ENCODE data around the gene FRMPD4.

The FRMPD4 gene

DNA sequence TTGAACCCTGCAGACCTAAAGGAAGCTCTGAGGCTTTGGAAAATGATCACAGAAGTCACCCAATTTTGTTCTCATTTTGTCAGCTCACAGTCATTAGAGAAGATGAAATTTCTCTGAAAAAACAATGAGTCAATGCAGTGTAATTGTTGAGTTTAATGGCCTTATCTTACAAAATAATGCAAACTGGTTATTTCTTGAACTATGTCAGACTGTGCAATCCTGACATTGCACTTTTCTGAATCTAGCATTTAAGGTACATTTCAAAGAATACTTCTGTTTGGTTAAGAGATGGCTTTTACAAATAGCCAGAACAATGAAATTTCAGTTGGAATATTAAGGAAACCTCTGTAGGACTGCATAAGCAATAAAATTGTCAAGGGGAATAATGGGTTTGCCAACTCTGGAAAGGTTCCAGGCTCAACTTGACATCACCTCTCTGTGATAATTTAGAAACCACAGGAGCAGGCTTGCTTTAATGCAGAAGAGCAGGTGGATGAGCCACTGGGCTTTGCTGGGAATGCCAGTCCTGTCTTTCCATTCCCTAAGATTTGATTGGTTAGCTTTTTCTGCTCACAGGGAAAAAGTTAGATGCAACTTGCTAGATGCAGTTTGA, 222.8 kb downstream of the FRMPD4 start:
- no peak for DNase-seq

- no peak for DNase-seq
Measured at GRCh38 chrX:12363216-12363615, 224.9 kb downstream of the FRMPD4 start.

DNA sequence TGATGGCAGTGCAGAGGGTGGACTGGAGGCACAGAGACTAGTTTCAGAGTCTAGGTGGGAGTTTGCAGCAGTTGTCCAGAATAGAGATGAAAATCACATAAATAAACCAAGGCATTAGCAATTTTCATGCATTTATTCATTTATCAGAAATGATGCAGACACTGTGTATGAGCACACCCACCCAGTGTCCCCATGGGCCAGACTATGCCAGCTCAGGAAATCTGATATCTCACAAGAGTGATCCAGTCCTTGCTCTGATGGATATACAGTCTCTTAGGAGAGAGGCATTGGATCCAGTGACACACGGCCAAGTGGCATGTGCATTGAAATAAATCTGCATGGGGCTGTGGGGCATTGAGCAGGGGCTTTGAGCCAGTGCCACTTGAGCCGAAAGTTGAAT, 228.2 kb downstream of the FRMPD4 start:
- no peak for DNase-seq

GRCh38 chrX:12367254-12367653, 229.0 kb downstream of the FRMPD4 start:
- DNase-seq: no peak

DNA sequence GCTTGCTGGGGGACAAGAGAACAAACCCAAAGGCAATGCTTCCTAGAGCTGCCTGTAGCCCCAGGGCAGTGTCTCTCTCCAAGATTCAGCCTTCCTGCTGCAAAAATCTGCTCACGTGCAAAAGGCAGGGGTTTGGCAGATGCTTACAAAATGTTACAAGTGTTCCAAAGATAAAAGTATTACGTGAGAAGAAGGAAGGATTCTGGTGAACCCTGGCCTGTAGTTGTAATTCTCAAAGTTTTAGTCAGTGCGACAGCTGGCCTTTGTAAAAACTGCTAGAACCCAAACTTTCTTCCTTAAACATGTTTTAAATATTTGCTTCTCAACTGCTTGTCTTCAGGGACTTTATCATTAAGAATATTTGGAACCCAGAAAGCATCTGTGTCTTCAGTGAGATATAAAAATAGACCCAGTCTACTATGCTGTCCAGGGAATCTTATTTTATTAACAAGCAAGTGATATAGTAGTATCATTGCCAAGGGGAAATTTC, 232.3 kb downstream of the FRMPD4 start:
- DNase-seq: no peak

- no peak for DNase-seq
Measured at GRCh38 chrX:12372111-12372510, 233.8 kb downstream of the FRMPD4 start.

- no peak for DNase-seq
Measured at GRCh38 chrX:12374286-12374685, 236.0 kb downstream of the FRMPD4 start.

GRCh38 chrX:12378253-12378652, 240.0 kb downstream of the FRMPD4 start:
- DNase-seq: no peak

GRCh38 chrX:12378706-12379105, 240.4 kb downstream of the FRMPD4 start:
- no peak for DNase-seq

- no peak for DNase-seq
Measured at GRCh38 chrX:12379671-12380070, 241.4 kb downstream of the FRMPD4 start.

- DNase-seq: no peak
Measured at GRCh38 chrX:12383196-12383595, 244.9 kb downstream of the FRMPD4 start.

DNA sequence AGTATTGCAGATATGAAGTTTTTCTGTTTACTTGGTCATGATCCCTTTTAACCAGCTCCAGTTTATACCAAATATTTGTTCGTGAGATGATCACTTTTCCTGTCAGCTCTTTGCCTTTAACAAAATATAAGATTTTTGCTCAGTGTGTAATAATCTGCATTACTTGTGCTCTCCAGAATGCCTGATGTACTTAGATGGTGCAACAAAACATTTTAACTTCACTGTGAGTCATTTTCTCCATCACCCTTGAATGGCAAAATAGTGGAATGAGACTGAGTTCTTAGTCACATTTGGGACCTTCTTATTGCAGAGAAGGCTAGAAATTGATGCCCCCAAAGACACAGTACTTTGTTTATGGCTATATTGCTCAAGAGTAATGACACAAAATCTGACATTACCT, 252.0 kb downstream of the FRMPD4 start:
- no peak for DNase-seq

- no peak for DNase-seq
Measured at GRCh38 chrX:12396584-12396983, 258.3 kb downstream of the FRMPD4 start.

DNA sequence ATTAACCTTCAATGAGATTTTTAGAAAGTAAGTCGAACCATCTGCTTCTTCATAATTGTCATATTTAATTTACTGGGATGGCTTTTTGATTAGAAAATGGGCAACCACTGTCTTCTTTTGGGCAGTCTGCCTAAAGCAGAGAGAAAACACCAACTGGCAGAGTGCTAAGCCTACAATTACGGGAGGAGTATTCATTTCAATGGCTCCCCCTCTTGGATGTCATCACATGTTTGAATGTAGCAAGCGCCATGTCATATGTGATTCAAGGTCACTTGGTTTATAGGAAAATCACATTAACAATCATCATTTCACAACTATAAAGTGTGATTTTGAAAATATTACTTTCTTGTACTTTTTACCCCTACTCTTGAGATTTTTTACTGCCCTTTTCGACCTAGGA, 261.9 kb downstream of the FRMPD4 start:
- no peak for DNase-seq

DNA sequence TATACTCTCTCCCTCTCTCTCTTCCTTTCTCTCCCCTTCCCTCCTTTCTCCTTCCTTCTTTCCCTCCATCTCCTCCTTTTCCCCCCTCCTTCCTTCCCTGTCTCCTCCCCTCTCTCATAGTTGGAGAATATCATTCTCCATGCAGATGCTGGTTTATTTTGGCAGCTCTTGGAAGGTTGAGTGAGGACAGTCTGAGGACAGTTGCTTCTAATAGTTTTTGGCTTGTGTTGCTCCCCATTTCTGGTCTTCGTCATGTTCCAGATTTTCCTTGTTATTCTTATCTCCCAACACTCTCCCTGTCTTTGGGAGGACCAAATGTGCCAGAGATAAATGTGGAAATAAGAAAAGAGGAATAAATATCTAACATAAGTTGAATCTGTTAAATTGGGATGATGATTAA, 263.0 kb downstream of the FRMPD4 start:
- no peak for DNase-seq

- DNase-seq: no peak
Measured at GRCh38 chrX:12403474-12404082, 265.3 kb downstream of the FRMPD4 start.

GRCh38 chrX:12405306-12405705, 267.0 kb downstream of the FRMPD4 start:
- no peak for DNase-seq

GRCh38 chrX:12410523-12410922, 272.2 kb downstream of the FRMPD4 start:
- DNase-seq: no peak

GRCh38 chrX:12411831-12412230, 273.6 kb downstream of the FRMPD4 start:
- no peak for DNase-seq

- no peak for DNase-seq
Measured at GRCh38 chrX:12412561-12412960, 274.3 kb downstream of the FRMPD4 start.

- DNase-seq: no peak
Measured at GRCh38 chrX:12419591-12419990, 281.3 kb downstream of the FRMPD4 start.

- DNase-seq: no peak
Measured at GRCh38 chrX:12421918-12422317, 283.6 kb downstream of the FRMPD4 start.

DNA sequence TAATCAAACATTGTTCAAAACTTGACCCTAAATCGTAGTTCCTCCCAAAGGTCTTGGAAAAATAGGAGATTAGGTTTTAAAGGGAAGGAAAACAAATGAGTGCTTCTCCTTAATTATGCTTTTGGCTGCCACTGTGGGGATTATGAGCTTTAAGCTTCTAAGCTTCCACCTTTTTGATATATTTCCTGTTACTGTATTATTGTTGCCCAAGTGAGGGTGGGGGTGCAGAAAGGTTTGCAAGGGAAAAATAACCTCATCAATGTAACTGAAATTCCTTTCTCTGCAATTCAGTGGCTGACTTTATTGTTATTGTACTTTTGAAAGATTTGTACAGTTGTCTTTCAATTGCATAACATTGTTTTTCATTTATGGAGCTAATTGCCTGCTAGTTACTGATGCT, 285.1 kb downstream of the FRMPD4 start:
- DNase-seq: no peak

- no peak for DNase-seq
Measured at GRCh38 chrX:12425496-12425895, 287.2 kb downstream of the FRMPD4 start.
